Omental fat pad (tissue), 4 donors: ENCODE results near the gene TULP3. TPM values are rescaled to one million over a fixed set of nuclear protein-coding genes. Genes with fewer than 3 reads are reported as not detected.

Experiments used
- ATAC-seq: fragments of 150-250 bp; one replicate; pipeline ENCODE4 v1.9.1; 2016; ENCODE audit warnings: mild to moderate bottlenecking, moderate library complexity; ENCODE audit not compliant: low FRiP score
- DNase-seq: peaks from one replicate; pipeline ENCODE4 v3.0.0-alpha.2; 2019; ENCODE audit warnings: low spot score
- CTCF ChIP-seq, 3 donors: fragments of 450-650 bp; IDR thresholded peaks; one replicate each; pipeline ENCODE4 v1.5.1; 2016 to 2017; ENCODE audit warnings: antibody characterized with exemption in 3 of 3, mild to moderate bottlenecking in 3 of 3, moderate library complexity in 2 of 3
- small RNA-seq: library from RNA; depleted of rRNA; stranded (forward); fragments of <200 nt; gene quantifications from one replicate; pipeline ENCODE3, GENCODE V24; 2016
- total RNA-seq, 4 donors: library from RNA; depleted of rRNA; stranded (reverse); fragments of >200 nt; gene quantifications; one replicate each; pipeline ENCODE4 v1.1.0, GENCODE V29; 2016

TULP3 gene
- total RNA-seq, 4 donors from 2014 or later, result 7.8 to 25.4 (median 21.1) TPM

GRCh38 chr12:2988494-2988893 is 97.8 kb downstream of the TULP3 start:
- DNase-seq (no peak), ATAC-seq (no peak)
- TF ChIP-seq CTCF (IDR thresholded peaks at IDR 0.05), result no peak

Small RNAs within 50 kb of the gene (small RNA-seq; reads per million reads assigned to genes)
- gene RNU6-1315P, result not detected

Other genes with a start within 250 kb of the TULP3 start
- gene FKBP4, start 95.9 kb upstream of the TULP3 start, total RNA-seq, result 10 to 100 TPM; 29.6 to 86.5 (median 45.1) TPM
- gene ITFG2, start 78.2 kb upstream of the TULP3 start, total RNA-seq, result 10 to 100 TPM; 23.4 to 40.5 (median 29.0) TPM
- gene NRIP2, start 55.9 kb upstream of the TULP3 start, total RNA-seq, result 1 to 10 TPM in 2 of 4 donors, under 1 TPM in 2; 0.46 to 4.9 (median 0.93) TPM
- gene TEX52, start 33.9 kb upstream of the TULP3 start, total RNA-seq, result not detected
- gene FOXM1, start 13.7 kb upstream of the TULP3 start, total RNA-seq, result 1 to 10 TPM in 1 of 4 donors, under 1 TPM in 3; 0.09 to 4.3 (median 0.50) TPM
- 1 to 10 TPM; 4.6 to 8.8 (median 6.1) TPM for gene RHNO1, start 13.7 kb upstream of the TULP3 start, total RNA-seq
- 10 to 100 TPM; 14.5 to 79.3 (median 17.0) TPM for gene TEAD4, start 68.5 kb downstream of the TULP3 start, total RNA-seq
- 10 to 100 TPM; 23.4 to 43.3 (median 29.4) TPM for gene TSPAN9, start 186.5 kb downstream of the TULP3 start, total RNA-seq